HG02642 (cell line): ENCODE data around the gene VAMP7.
A peak's percentile ranks its signal among the peaks of the same experiment; 100 is the strongest.
"Not testable (repeated sequence)": the region's sequence is repeated elsewhere in the genome, so short reads cannot be mapped to it uniquely, and the experiment has no call there.

Experiments used
- ATAC-seq: cut with Tn5 transposase; IDR thresholded peaks from one replicate; pipeline ENCODE4 v1.9.1; 2021; ENCODE audit warnings: mild to moderate bottlenecking; ENCODE audit not compliant: unreplicated experiment, poor library complexity

VAMP7 gene

DNA sequence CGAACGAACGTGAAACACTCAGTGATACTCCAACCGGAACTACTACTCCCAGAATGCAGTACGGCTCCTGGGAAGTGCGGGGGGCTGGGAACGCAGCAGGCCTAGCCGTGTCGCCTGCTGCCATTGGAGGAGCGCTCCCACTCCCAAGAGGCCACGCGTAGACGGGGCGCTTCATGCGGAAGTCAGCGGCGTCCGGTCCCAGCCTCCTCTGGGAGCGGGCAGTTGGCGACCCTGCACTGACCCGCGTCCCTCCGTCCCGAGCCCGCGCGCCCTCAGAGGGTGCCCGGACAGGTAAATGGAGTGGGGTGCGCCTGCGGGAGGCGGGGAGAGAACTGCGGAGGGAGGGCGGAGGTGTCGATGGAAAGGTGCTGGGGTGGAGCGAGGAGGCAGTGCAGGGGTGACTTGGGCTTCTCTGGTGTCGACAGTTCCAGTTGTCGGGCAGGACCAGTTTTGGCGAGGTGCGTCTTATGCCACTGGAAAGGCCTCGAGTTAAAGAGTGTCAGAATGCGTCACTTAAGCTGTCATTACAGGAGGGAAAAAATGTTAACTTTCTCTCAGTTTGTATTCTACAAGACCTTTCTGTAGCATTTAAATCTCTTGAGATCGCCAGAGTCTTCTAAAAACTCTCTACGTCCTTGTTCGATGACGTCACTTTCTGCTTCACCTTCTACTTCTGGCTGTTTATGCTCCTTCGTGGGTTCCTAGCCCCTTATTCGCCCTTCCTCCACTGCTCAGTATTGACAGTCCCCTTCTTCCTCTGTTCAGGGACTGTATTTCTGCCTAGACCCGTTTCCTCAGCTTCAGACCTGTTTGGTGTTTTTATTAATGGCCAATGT, at the start of gene VAMP7:
Gene VAMP7, plus strand, starts transcription at position 188 of the 836 bp plus-strand sequence. CDS start 8,122 bp downstream, outside the sequence.
- ATAC-seq, result peak; percentile 99

- no peak for ATAC-seq
These were observed 39.9 kb upstream of the VAMP7 start for GRCh38 chrX:155841232-155841631.

DNA sequence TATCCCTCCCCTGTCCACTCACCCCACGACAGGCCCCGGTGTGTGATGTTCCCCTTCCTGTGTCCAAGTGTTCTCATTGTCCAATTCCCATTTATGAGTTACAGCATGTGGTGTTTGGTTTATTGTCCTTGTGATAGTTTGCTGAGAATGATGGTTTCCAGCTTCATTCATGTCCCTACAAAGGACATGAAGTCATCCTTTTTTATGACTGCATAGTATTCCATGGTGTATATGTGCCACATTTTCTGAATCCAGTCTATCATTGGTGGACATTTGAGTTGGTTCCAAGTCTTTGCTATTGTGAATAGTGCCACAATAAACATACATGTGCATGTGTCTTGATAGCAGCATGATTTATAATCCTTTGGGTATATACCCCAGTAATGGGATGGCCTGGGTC, 29.4 kb upstream of the VAMP7 start:
- not testable (repeated sequence) for ATAC-seq

GRCh38 chrX:155857561-155857960, 23.6 kb upstream of the VAMP7 start:
- ATAC-seq, result no peak

DNA sequence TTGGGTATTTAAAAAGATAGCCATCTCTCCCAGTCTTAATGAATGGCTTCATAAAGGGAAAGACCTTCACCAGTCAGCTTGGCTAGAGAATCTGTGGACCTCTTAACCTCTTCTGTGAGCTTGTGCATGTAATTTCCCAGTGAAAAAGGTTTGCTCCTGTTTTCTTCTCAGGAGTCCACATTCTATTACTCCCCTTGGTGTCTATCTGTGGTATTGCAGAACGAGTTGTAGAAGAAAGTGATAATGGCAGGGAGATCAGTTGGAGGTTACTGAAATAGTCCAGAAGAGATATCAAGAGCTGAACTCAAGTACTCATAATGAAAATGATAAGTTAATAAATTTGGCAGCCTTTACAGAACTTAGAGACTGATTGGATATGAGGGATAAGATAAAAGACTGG, 16.5 kb upstream of the VAMP7 start:
- no peak for ATAC-seq

GRCh38 chrX:155865193-155865592, 16.0 kb upstream of the VAMP7 start:
- no peak for ATAC-seq

DNA sequence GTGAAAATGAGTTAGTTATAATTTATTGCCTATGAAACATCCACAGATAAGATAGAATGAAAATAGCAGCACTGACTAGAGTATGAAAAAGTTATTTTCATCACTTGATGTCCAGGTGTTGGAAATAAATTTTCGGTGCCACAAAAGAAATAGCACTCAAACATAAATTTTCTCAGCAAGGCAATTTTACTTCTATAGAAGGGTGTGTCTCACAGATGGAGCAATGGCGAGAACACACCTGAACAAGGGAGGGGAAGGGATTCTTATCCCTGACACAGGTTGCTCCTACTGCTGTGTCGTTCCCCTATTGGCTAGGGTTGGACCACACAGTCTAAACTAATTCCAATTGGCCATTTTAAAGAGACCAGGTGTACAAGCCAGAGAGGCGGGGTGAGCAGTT, 13.3 kb upstream of the VAMP7 start:
- ATAC-seq, result no peak

DNA sequence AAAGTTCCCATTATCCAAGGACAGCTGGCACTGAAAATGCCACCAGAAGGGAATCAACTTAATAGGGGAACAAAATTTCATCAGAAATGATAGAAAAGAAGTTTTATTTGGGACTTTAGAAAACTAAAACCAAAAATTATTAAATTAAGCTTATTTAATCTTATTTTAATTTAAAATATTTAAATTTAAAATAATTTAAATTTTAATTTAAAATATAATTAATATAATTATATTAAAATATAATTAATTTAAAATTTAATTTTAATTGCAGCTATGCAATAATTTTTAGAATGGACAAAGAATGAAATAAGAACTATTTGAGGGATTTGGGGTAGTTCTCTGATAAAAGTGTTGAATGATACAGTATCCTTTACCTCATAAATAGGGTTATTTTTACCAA, 10.2 kb upstream of the VAMP7 start:
- no peak for ATAC-seq

DNA sequence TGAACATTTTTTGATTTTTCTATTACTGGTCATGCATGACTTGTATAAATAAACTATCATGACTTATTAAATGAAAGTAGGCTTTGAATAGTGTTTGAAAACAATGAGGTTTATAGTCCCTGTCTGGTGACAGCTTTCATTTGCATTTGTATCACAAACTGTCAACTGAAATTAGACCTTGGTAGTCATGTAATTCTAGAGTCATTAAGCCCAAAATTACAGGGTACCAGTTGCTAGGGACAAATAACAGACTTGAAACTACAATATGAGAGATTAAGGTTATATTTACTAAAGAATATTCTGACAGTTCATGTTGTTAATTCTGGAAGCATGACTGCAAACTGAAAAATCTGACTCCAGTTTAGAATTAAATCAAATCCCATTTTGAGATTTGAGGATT, 9.2 kb upstream of the VAMP7 start:
- ATAC-seq, result no peak

DNA sequence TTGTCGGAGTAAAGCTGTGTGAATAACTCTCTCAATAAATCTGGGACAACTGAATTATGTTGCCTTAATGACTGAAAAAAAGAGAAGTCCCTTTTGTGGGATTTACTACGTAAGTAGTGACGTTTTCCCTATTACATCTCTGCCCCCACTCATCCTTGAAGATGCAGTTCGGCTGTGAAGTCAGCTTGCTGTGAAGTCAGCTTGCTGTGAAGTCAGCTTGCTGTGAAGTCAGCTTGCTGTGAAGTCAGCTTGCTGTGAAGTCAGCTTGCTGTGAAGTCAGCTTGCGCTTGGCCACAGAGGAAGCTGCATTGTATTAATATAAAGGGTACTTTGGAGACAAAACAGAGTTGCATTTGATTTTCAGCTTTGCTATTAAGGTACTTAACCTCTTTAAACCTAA, 8.0 kb upstream of the VAMP7 start:
- no peak for ATAC-seq

- no peak for ATAC-seq
These were observed 6.4 kb upstream of the VAMP7 start for GRCh38 chrX:155874571-155875244.

DNA sequence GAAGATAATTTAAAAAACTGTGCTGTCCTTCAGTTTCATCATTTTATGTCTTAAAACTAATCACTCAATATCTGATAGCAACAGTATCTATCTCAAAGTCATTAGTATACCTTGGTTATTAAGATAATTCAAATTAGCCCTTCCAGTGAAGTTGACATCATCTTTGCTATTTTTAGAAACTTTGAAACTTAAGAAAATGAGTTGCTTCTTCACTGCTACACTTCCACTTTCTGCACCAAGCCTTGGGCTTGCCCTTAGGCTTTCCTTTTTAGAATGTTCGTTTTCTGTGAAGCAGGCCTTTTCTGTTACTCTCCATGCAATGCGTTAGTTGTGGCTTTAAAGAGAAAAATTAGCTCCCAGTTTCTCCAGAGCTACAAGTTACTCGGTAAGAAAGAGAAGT, 4.4 kb upstream of the VAMP7 start:
- ATAC-seq, result no peak

DNA sequence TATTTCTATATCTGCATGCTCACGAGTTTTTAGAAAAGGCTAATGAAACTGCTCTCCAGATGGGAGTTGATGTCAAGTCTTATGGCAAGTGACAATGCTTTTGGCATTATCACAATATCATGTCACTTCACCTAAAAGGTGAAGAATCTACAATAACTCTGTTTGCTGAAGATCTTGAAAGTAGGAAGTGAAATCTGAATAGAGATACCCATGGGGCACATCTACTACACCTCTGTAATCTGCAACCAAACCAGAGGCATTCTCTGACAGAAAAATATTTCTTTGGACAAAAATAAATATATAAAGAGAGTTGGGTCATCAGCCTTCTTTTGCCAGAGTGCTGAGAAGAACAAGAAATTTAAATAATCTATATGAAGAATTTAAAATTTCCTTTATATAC, 3.9 kb upstream of the VAMP7 start:
- ATAC-seq, result no peak

- ATAC-seq, result no peak
These were observed 473 bp upstream of the VAMP7 start for GRCh38 chrX:155880586-155881157.

- ATAC-seq, result no peak
These were observed 5.3 kb downstream of the VAMP7 start for GRCh38 chrX:155886409-155886808.

DNA sequence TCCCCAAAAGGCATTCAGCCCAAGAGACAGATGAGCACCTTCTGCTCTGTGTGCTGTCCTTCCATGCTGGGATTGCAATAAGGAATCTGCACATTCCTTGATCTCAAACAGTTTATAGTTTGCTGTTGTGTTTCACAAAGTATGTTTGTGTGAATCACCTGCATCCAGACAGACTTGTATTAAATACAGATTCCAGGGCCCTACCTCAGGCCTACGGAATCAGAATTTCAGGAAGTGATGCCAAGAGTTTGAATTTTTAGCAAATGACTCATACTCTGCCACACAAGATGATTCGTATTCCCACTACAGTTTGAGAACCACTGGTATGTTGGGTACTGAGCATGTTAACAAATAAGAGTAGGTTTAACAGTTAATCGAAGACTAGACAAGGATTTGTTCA, 7.0 kb downstream of the VAMP7 start:
- no peak for ATAC-seq

DNA sequence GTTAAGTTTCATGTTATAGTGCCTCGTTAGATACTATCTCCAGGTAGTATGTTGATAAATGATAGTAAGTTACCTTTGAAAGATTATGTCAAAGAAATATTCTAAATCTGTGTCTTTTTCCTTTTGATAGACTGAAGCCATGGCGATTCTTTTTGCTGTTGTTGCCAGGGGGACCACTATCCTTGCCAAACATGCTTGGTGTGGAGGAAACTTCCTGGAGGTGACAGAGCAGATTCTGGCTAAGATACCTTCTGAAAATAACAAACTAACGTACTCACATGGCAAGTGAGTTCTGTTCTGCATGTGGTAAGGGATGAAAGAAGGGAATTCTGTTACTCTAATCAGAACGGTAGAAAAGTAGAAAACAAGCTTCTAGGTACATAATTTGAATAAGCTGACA, 8.2 kb downstream of the VAMP7 start:
- ATAC-seq, result no peak

DNA sequence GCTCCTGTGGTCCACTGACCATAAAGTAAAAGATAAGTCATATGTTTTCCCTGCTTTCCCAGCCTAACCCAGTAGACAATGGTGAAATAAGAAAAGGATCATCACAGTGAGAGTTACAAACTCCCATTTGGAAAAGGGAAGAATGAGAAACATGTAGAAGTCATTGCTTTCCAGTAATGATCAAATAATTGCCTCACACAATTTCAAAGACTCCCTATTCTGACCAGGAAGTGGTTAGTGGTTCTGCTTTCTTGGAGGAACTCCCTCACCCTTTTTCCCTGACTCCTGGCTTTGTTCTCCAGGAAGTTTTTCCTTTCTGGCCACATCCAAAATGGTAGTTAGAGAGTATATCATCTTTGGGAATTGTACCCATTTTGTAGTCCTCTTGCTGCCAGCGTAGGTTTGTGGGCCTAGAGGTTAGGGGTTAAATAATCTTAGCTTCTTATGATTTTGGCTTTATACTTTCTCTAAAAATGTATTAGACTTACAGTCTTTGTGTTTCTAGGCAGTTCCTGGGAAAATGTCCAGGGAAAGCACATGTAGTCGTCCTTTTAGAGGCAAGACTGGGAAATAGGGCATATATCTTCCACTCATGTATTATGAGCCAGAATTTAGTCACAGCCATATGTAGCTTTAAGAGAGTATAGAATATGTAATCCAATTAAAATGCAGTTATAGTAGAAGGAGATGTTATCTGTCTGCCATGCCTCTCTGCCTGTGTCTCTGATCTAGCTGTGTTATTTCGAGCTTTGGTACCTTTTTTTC, 10.5 kb downstream of the VAMP7 start:
- ATAC-seq, result no peak

- no peak for ATAC-seq
These were observed 12.4 kb downstream of the VAMP7 start for GRCh38 chrX:155893521-155893920.

GRCh38 chrX:155896512-155896911, 15.4 kb downstream of the VAMP7 start:
- ATAC-seq, result no peak

GRCh38 chrX:155899366-155899765, 18.2 kb downstream of the VAMP7 start:
- no peak for ATAC-seq
